GM18868 (cell line): ENCODE measurements around the gene SLC24A4.

ENCODE experiments used
- ATAC-seq: cut with Tn5 transposase; IDR thresholded peaks from one replicate; pipeline ENCODE4 v1.9.1; 2021; ENCODE audit warnings: mild to moderate bottlenecking, moderate library complexity; ENCODE audit not compliant: unreplicated experiment

SLC24A4 gene

DNA sequence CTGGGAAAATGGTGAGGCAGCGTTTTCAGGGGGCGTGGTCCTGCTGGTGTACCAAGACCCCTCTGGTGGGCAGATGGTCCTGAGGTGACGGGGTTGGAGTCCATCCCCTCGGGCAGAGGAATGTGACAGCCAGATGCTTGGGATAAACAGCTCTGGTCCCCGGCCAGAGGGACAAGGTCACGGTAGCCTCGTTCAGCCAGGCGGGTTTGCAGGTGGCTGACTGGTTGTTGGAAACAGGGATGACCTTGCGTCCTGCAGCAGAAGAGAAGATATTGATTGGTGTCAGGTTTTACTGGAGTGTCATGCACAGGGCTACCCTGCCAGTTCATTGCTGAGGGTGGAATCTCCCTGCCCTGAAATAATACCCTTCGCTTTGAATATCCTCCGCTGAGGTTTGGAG lies 43.3 kb downstream of the SLC24A4 start:
- ATAC-seq = no peak

DNA sequence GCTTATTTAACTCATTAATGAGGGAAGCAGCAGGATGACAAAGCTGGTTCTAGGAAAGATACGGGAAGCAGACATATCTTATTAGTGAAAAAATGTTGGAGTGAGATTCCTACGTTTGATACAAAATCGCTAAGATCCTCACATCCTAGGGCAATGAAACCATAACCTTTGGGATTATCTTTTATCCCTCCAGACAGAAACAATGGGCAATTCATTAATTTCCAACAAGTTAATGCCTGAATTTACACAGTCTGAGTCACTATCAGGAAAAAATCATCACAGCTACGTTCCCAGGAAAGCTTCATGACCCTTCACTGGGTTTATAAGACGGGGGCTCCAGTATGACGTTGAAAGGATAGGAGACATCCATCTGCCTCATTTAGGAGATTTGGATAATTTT lies 45.0 kb downstream of the SLC24A4 start:
- ATAC-seq = no peak

DNA sequence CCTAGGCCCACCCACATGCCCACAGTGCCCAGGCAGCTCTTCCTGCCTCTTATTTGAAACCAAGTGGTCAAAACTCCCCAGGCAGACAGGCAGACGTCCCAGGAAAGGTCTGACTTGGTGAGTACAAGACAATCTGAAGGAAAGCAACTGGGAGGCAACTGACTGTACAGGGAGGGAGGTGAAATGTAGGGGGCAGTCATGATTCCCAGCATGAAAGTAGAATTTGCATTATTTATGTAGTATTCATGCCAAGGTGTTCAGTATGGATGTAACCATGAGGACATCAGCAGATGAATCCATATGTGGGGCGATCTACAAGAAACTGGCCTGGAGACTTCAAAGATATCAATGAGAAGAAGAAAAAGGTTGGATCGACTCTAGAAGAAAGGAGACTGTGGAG lies 46.1 kb downstream of the SLC24A4 start:
- no peak for ATAC-seq

DNA sequence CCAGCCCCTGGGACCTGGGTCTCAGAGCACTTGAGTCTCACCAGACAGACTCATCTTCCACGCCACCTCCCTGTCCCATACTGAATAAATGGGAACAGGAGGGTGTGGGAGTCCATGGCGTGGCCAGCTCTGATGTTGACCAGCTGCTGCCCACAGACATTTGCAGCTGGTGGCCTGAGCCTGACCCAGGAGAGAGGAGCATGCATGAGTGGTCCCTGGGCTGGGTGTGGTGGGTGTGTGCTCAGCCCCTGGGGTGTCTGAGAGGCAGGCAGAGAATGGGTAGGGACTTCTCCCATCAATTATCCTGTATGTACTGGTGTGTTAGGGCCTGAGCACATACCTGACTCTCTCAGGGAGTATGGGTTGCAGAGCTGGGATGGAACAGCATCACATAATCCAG lies 49.3 kb downstream of the SLC24A4 start:
- ATAC-seq = no peak

DNA sequence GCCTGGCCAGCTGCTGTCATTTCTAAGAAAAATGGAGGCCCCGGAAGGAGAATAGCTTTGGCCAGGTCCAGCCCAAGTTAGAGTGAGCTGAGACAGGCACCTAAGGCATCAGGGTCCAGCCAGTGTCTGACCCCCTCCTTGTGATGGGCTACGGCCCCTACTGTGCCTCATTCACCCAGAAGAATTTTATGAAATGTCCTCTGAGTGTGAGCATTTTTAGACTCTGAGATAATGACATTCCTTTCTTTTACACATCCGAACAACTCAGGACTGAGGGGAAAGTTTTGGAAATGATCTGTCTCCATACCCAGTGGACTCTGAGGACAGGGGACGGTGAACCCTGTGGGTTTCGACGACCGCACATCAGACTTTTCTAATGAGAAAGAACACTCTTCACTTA lies 50.4 kb downstream of the SLC24A4 start:
- no peak for ATAC-seq

DNA sequence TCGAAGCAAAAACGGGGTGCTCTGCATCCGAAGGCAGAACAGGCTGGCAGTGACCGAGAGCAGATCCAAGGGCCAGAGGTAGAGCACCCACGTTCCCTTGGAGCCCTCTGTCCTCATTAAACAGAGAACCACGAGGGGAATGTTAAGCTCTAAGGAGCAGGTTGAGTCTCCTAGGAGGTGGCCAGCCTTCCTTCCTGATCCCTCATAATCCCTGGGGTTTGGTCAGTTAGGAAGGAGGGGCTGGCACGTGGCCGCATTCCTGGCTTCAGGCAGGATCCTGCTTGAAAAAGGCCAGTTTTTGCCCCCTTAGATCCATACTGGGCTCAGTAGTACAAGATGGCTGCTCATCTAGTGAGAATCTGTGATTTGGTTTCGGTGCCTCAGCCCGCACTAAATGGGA lies 57.2 kb downstream of the SLC24A4 start:
- ATAC-seq = no peak

DNA sequence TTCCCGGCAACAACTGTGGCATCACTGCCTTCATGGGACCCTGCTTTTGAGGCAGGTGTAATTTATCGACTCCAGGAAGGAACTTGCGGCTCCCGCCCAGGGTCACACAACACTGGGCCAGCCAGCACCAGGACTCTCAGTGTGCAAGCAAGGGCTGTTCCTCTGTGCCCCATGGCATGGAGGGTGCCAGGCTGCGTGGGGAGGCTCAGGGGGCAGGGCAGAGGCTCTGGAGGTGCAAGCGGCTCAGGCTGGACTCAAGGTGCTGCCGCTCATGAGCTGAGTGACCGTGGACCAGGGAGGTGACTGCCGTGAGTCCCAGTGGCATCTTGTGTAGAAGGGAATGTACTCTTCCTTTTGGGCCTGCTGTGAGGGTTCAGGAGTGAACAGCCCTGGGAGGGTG lies 57.6 kb downstream of the SLC24A4 start:
- ATAC-seq = no peak

DNA sequence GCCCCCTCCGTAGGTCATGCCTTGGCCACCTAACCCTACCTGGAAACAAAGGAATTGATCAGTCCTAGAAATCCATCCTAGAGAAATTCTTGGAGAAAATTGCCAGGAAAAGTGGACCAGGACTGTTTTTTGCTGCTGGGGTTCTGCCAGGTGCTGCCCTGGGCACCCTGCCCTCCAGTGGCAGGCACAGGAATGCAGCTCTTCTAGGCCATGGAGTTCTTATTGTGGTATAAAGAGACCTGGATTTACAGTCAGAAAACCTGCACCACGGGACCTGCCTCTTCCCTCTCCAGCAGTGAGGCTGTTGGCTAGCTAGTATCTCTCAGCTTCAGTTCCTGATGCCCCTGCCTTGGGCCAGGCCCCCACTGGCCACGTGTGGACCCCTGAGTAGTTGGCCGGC lies 59.7 kb downstream of the SLC24A4 start:
- no peak for ATAC-seq

DNA sequence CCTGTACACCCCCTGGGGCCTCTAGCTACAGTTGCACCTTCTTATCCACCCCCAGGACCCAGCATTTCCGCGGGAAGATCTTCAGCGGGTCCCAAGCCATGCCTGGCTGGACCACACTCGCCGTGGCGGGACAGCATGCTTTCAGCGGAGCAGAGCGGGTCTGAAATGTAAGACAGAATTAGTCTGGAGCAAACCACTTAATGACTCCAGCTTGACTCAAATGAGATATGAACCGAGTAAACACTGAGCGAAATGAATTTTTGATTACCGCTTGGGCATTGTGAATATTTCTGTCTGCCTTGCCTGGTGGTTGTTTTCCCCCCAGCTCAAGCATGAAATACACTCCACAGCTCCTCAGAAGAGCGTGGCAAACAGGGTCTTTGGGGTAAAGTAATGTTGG lies 60.8 kb downstream of the SLC24A4 start:
- no peak for ATAC-seq

DNA sequence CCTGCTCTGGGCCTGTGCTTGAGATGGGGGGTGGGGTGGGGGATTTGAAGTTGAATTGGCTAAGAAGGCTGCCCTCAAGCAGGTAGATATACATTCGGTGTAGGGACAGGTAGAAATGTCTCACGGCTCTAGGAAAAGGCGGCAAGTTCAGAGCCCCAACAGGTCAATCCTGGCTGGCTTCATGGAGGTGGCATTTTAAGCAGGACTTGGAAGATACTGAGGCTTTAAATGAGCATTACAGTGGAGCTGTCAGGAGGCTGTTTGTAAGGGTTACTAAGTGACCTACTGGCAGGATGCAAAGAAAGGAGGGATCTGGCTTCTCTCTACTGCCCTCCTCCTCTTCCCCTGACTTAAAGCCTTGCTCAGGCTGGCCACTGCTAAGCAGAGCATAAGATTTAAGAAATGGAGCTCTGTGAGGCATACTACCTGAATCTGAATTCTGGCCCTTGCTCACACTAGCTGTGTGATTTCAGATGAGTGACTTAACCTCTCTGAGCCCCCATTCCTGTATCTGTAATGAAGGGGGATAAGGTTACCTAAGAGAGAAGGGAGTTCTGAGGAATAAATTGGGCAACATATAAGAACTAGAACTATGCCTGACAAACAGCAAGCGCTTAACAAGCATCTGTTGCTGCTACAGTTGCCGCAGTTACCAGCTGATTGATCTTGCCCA lies 61.6 kb downstream of the SLC24A4 start:
- ATAC-seq = no peak

DNA sequence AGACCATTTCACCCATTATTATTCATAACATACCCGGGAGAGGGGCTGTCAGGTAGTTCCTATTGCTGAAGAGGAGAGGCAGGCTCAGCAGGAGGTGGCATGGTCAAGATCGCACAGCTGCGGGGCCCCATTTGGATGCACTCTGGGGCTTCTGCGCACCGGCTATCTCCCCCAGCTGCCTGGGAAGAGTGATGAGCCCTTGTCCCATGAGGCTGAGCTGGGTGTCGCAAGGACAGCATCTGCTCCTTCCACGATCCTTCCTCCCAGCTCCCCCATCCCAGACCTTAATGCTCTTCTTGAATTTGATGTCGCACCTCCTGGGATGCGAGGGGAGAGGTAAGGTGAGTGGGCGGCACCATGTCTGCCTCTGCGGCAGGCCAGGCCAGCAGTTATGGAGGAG lies 62.6 kb downstream of the SLC24A4 start:
- ATAC-seq = no peak

DNA sequence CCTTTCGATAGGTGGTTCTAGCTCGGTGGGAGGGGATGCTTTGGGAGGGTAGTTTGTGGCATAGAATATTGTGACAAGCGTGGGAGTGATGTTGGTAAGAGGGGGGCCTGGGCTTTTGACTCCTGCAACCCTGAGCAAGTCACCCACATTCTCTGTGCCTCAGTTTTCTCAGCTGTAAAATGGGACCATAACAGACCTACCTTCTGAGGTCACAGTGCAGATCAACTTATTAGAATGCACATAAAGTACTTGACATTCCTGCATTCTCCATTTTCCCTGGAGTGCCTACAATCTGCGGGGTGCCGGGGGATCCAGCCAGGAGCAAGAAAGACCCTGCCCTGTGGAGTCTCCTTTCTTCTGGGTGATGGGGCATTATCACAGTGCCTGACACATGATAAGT lies 63.2 kb downstream of the SLC24A4 start:
- ATAC-seq = no peak

DNA sequence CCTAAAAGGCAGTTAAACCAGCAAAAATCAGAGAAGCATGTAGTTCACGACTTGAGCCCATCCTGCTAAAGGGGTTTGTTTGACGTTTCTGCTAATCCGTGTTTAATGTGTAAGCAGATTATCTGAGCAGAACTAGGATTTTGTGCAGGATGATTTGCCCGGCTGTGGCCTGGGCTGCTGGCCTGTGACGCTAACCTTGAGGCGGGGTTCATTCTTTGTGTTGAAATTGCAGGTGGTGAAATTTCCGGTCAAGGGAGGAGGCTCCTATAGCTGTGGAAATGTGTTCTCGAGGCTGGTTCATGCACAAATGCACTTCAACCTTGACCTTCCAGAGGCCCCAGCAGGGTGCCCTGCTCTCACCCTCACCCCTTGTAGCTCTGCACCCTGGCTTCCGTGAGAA lies 63.7 kb downstream of the SLC24A4 start:
- no peak for ATAC-seq

DNA sequence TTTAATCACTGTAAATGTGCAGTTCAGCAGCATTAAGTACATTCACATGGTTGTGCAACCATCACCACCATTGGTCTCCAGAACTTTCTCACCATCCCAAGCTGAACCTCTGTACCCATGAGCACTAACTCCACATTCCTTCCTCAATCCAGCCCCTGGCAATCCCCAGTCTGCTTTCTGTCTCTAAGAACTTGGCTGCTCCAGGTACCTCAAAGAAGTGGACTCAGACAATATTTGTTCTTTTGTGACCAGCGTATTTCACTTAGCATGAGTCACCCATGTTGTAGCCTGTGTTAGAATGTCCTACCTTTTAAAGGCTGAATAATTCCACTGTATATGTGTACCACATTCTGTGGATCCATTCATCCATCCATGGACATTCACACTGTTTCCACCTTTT lies 64.6 kb downstream of the SLC24A4 start:
- ATAC-seq = no peak

DNA sequence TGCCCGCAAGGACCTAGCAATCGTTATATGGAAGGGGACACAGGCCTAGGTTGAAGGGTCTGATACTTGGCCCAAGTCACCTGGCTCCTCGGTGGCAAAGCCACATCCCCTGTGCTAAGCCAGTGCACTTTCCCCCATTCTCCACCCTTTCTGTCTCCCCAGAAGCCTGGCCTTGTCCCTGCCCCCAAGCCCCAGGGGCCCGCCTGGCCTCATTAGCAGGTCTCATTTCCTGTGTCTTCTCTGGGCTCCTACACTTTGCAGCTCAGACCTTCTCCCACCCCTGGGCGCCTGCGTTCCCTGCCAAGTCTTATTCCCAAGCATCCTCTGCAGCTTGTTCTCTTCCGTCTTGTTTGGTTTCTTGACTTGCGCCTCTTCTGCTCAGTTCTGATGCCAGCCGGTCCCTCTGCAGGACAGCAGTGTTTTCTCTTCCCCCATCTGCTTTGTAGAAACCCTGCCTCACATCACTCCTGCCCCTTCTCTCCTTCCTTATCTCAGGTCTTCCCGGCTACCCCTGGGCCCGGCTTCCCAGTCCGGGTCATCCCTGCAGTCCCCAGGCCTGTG lies 66.7 kb downstream of the SLC24A4 start:
- no peak for ATAC-seq

DNA sequence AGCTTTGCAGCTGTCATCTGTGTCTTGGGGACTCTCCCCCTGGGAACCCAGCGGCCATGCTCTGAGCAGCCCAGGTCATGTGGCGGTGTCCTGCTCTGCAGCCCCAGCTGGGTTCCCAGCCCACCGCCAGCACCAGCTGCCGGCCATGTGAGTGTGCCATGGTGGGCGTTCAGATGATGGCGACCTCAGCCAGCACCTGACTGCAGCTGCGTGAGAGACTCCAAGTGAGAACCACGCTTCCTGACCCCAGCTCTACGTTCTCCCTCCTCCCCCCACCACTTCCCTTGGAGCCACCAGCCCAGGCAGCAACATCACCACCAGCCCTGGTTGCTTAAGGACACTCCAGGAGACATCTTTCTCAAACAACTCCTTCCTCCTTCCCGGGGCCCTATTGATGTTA lies 68.8 kb downstream of the SLC24A4 start:
- no peak for ATAC-seq

DNA sequence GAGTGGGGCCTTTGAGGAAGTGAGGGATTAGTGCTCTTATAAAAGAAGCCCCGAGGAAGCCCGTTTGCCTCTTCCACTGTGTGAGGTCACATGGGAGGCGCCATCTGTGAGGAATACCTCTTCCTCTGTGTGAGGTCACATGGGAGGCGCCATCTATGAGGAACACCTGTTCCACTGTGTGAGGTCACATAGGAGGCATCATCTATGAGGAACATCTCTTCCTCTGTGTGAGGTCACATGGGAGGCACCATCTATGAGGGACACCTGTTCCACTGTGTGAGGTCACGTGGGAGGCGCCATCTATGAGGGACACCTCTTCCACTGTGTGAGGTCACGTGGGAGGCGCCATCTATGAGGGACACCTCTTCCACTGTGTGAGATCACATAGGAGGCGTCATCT lies 69.7 kb downstream of the SLC24A4 start:
- ATAC-seq = no peak

DNA sequence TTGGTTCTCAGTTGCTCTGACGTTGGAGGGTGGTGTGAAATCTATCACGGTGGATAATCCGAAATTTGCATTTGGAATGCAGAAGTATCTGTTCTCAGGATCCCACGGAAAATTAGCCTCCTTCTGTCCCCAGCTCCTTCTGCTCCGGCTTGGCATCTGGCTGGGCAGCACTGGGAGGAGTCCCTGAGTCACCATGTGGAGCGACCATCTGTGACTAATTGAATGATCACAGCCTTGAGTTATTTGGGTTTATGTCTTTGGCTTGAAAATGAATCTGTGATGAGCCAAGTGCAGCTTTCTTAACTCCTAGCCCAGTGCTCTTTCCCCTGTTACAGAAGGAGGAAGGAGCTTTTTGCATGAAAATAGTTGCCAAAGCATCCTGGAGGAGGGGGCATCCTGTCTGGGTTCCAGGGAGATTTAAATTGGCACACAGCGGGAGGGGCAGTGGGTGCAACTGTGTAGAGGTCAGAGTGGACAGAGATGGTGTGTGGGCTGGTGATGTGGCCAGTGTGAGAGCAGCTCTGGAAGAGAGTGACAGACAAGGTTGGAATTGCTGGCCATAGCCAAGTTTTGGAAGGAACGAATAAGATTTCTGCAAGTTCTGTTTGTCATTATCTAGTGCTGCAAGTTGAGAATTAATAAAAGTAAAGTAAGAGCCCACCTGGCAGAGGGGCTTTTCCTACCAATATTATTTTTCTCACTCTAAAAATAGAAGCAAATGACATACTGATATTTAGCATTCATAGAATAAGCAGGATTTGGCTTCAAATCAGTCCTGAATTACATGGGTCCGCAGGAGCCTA lies 74.4 kb downstream of the SLC24A4 start:
- ATAC-seq = no peak

DNA sequence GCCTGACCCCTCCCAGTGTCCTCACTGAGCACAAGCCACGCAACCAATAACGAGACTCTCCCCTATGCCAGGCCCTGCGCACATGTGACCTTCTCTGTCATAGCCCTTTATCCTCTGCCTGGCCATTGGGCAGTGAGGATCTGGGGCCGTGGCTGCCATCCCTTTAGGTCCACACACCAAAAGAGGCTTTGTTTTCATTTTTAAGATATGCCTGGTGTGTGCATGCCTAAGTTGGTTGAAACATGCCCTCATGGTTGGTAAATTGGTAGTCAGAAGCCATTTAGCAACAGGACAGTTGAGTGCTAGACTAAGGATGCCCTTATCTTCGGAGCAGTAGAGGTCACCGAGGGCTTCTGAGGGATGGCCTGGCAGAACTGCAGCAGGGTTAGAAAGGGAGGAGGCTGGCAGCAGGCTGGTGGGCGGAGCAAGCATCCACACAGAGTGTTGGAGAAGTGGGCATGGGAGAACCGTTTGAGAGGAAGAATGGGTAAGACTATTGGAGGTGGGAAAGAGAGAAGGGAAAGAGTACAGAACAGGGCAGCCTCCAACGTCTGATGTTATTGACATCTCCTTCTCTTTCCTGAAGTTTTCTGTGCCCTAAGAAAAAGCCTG lies 75.1 kb downstream of the SLC24A4 start:
- ATAC-seq = no peak

DNA sequence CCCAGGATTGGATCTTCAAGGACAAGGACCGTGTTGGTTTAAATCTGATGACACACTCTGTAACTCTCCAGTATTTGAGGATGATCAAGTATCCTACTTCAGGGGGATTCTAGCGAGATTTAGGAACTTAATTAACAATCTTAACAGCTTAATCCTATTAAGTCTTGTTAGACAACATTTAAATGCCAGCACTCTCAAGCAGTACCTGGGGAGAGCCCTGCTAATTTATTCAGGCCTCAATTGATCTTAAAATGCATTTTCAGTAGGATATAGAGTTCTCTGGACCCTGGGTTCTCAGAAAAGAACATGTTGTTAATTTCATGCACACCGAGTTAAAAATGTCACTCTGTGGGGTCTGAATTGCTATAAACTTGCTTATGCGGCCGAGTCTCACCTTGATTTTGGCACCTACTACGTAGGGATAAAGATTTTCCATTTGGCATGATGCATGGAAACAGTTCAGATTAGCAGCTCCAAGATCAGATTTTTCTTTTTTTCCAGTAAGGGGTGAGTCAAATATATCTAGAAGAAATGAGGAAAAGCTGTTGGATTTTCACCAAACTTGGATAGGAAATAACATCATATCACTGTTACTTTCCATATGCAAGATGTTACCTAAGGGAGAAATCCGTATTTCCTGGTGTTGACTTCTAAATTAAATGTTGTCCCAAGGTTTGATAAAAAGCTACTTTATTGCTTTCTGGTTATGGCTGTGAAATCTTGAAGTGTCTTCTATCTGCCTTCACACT lies 76.1 kb downstream of the SLC24A4 start:
- ATAC-seq = no peak
